Myocyte (in vitro differentiated cells): ENCODE results near the gene FGF9. TPM values are rescaled to one million over a fixed set of nuclear protein-coding genes. Genes with fewer than 3 reads are reported as not detected.
A peak's percentile ranks its signal among the peaks of the same experiment; 100 is the strongest.

Experiments used
- DNase-seq: peaks from one replicate; pipeline ENCODE4 v3.0.0-alpha.2; 2012; ENCODE audit warnings: low read depth
- polyA plus RNA-seq: library from polyadenylated mRNA; unstranded; fragments of >200 nt; gene quantifications from one replicate; pipeline ENCODE4 v1.2.1, GENCODE V29; 2012; ENCODE audit warnings: missing spikeins
- total RNA-seq: library from RNA; depleted of rRNA; stranded (reverse); fragments of >200 nt; gene quantifications from 2 replicates; pipeline ENCODE4 v1.2.3, GENCODE V29; 2014

Gene FGF9
- 0.21 and 2.4 TPM in 2 replicates for total RNA-seq
- 0.10 TPM for polyA plus RNA-seq

DNA sequence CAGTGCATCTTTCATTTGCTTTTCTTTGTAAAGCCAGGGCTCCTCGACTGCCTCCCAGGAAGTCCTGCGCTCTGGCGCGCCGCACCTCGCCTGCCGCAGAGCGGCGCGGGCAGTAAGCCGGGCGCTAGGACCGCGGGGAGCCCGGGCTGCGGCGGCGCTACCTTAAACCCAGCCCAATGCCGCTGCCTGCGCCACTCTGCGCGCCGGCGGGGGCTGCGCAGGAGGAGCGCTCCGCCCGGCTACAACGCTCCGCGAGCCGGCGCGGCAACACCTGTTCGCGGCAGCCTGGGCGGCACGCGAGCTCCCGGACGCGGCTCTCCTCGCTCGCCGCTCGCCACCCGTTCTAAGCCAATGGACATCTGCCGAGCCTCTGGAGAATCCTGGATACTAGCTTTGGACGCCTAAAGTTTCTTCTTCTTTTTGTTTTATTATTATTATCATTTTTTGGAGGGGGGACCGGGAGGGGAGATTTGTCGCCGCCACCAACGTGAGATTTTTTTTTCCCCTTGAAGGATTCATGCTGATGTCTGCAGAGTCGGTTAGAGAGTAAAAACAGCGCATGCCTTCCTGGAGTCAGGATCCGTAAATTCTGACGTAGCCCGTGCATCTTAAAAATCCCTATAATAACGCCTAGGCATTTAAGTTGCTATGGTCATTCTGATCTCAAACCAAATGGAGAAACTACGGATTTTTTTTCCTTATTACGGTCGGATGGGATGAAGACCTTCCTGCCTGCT, at the start of gene FGF9:
Gene FGF9 (plus strand): TSS at position 191 of the 737 bp plus-strand sequence. CDS start 840 bp downstream, outside the sequence.
- DNase-seq, result peak; percentile 84

DNA sequence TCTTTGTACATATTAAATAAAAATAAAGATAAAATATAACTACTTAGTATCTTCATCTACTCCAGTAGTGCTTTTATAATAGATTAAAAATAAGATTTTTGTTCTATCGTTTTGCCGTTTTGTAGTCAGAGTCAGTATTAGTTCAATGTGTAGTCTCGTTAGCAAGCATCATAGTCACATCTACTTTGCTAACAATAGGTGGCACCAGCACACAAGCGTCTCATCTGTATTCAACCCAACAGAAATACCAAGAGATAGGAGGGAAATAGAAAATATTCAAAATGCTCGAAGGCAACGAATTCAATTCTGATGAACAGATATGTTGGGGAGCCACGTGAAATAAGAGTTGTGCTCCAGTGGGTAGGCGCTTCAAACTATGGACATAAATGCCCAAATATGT, 45.5 kb upstream of the FGF9 start:
- peak; percentile 38 for DNase-seq

DNA sequence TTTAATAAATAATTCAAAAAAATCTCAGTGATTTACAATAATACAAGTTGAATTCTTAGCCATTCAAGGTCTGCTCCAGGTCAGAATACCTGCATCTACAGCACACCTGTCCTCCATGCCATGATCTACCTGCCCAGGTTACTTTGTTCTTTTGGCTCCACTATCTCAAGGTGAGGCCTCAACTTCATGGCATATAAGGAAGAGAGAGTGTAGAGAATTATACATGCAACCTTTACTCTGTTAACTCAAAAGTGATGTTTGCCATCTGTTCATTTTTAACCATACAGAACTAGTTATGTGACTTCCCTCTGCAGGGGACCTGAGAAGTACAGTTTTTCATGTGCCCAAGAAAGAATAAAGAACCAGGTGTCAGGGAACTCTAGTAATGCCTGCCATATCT, 38.7 kb upstream of the FGF9 start:
- DNase-seq, result no peak

DNA sequence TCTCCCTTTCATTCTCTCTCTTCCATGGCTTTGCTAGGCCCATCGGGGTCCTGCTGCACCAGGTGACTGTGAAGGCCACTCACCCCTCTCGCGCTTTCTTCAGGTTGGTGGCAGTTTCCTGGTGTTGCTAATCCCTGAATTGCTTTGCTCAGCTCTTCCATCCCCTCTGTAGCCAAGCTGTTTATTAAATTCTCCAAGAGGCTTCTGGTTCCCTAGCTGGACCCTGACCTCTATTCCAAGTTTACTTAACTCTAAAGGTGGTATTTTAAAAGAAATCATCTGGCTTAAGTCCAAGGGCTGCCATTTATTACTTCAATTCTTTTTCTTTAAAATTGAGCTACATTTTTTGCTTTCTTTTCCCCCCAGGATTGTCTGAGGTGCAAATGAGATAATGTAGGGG, 34.2 kb upstream of the FGF9 start:
- DNase-seq, result no peak

DNA sequence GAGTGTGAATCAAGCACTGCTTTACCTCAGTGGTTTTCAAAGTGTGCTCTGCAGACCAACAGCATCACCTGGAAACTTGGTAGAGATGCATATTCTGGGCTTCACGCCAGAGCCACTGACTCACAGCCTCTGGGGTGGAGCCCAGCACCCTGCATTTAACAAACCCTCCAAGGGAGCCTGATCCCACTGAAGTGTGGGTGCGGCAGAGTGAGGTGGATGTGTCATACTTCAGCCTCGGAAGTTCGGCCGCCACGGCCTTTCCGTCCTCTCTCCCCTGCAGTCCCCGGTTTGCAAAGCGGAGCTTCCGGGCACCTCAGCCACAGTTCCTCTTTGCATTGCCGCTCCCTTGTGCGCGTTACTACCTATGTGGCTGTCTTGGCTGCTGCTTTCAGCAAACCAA, 33.6 kb upstream of the FGF9 start:
- DNase-seq, result peak; percentile 41

DNA sequence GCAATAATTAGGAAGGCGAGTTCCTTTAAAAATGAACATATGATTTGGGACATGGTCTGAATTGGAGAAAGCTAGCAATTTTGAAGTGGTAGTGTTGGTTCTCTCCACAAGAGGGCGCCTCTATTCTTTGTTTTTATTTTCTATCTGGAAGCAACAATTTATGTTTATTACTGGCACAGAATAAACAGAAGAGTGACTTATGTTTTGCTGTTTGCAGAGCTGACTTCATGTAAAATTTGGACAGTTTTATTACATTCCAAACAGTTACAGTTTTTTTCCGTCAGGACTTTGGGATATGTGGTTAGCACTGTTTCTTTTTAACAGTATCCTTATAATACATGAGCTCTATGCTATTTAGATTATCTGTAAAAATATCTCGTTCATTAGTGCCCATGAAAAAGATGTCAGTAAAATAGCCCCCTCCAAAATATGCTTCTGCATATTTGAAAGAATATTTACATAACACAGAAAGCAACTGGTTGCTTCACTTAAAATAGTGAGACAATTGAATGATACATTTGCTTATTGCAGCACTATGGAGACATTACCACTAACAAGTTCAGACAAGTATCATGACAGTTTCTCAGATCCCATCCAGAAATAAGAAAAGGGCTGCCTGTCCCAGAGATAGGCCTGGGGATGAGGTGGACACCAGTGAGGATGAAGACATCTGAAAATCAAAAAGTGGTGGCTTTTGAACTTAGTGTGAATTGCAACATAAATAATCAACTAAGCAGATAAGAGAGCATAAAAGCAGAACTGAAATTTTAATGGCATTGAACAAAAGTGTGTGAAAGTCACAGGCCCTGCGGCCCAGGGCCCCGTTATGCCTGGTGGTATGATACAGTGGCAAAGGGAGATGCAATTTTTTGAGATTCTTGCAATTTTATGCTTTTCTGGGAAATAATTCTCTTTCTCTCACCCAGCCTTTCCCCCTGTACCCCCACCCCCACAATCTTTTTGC, 32.3 kb upstream of the FGF9 start:
- peak; percentile 60 for DNase-seq

DNA sequence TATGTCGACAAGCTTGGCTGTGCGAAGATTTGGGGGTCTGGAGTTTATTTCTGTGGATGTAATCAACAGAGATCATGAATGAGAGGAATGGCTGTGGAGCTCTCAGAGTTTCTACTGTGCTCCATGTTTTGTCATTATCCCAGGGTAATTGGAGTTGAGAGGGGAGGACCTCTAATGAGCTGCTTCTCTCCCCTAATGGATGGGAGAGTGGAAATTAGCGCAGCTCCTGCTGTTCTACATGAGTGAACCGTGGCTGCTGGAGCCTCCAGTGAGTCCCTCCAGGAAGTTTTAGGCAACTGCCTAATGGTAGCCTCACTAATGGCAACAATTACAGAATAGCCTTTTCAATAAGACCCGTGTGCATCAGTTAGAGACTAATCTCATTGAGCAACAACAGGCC, 31.3 kb upstream of the FGF9 start:
- no peak for DNase-seq

DNA sequence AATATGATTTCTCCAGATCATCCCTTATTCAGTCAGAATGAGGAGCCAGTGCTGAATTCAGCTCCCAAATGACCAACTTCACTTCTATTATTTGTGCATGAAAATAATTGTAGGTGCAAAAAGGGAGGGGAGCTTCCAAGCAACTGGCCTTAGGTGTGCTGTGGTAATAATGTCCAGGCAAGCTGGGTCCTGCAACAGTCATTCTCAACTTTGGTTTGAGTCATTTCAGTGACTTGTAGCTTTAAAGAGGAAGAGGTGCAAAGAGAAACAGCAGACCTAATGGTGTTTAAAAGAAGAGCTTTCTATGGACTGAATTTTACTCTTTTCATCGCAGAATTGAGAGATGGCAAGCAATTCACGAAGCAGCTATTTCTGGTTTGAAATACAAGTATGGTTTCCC, 29.2 kb upstream of the FGF9 start:
- DNase-seq, result no peak

DNA sequence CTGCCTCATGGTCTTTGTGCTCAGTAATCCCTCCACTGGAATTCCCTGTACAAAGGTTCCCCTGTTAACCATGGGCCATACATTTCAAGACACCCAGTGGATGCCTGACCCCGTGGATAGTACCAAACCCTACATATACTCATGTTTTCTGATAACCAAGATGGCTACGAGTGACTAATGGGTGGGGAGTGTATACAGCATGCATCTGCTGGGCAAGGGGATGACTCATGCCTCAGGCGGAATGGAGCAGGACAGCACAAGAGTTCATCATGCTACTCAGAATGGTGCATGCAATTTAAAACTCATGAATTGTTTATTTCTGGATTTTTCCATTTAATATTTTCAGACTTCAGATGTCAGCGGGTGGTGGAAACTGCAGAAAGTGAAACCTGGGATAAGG, 13.3 kb upstream of the FGF9 start:
- peak; percentile 38 for DNase-seq

DNA sequence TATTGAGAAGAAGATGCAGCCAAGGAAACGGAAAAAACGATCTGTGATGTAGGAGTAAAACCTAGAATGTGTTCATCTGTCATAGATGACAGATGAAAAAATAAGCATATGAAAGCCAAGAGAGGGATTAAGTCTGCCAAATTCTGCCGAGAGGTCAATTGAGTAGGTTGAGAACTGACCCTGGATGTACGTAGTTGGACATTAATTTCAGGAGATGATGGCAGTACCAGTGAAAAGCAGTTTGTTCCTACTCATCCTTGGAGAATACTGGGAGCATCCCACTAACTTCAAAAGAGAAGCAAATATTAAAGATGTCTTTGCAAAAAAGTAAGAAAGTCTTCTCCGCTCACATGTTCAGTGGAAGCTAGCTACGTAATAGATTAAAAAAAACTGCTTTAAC, 11.8 kb upstream of the FGF9 start:
- DNase-seq, result no peak

DNA sequence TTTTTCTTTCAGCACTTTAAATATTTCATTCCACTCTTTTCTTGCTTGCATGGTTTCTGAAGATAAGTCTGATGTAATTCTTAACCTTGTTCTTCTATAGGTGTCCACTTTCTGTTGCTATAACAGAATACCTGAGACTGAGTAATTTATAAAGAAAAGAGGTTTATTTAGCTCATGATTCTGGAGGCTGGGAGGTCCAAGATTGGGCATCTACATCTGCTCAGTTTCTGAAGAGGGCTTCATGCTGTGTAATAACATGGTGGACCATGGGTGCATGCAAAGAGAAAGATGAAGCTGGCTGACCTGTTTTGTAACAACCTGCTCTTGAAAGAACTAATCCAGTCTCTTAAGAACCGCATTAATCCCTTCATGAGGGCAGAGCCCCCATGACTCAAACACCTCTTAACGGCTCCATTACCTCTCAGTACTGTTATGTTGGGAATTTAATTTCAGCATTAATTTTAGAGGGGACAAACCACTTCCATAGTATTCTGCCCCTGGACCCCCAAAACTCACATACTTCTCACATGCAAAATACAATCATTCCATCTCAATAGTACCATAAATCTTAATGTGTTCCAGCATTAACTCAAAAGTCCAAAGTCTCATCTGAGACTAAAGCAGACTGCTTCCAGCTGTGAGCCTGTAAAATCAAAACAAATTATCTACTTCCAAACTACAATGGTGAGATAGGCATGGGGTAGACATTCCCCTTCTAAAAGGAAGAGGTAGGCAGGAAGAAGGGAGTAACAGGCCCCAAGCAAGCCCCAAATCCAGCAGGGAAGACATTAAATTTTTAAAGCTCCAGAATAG, 9.6 kb upstream of the FGF9 start:
- no peak for DNase-seq

DNA sequence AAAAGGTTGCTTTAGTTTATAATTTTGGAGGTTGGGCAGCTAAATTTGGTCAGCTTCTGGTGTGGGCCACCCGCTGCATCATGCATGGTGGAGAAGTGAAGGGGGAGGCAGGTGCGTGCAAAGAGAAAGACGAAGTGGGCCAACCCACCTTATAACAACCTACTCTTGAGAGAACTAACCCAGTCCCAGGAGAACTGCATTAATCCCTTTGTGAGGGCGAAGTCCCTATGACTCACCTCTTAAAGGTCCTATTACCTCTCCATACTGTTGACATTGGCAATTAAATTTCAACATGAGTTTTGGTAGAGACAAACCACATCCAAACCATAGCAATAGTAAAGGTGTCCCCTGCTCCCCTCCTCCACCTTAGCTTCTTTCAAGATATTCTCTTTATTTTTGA, 7.7 kb upstream of the FGF9 start:
- no peak for DNase-seq

DNA sequence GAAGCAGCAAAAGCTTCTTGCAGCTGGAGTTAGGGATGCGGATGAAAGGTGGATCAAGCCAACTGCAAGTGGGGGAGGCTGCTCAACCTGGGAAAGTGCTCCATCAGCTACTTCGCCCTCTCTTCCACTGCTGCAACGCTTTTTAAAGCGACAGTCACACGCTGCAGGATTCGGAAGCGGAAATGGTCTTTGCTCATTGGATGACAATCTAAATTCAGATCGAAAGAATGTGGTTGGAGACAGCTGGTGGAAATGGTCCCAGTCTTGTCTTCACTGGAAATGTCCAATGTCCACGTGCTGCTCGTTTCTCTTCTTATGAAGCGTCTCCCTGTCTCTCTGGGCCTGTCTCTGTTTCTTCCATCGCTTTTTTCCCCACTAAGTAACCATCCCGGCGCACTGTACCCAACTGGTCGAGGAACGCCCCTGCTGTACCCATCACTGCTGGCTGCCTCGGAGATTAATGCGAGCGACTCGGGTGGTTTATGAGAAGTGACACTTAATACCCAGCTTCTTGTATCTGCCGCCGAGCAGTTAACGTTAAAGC, 2.1 kb upstream of the FGF9 start:
- DNase-seq, result peak; percentile 34

DNA sequence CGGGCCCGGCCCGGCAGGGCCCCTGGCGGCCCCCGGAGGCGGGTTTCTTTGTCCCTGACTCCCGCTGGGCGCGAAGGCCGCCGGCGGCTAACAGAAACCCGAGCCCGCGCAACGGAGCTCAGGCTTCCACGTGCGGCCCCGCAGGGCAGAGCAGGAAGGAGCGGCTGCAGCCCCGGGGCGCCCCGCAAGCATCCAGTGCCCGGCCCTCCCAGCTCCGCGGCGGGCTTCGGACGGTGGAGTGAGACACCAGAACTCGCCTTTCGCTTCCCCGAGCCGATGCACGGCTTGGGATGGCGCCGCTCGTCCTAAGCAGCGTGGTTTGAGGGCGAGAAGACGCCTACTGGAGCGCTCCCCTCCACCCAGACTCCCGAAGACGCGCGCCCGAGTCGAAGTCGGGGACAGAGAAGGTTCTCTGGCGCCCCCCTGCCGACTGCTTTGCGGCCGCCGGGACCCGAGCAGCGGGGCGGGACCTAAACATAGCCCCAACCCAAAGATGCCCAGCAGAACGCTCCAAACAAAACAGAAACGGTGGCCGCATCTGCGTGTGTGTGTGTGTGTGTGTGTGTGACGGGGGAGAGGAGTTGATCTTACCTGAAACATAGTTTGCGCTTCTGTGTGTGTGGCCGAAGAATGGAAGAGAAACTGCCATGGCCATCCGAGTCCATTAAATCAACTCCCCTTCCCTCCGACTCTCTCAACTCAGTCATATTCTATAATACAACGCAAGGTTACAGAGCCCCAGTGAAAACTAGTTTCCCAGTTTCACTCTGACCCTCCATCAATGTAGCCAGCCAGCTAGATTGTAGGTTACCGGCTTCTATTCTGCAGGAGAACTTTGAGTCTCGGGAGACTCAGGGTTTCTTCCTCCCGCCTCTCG, 629 bp upstream of the FGF9 start:
- DNase-seq, result peak; percentile 73

DNA sequence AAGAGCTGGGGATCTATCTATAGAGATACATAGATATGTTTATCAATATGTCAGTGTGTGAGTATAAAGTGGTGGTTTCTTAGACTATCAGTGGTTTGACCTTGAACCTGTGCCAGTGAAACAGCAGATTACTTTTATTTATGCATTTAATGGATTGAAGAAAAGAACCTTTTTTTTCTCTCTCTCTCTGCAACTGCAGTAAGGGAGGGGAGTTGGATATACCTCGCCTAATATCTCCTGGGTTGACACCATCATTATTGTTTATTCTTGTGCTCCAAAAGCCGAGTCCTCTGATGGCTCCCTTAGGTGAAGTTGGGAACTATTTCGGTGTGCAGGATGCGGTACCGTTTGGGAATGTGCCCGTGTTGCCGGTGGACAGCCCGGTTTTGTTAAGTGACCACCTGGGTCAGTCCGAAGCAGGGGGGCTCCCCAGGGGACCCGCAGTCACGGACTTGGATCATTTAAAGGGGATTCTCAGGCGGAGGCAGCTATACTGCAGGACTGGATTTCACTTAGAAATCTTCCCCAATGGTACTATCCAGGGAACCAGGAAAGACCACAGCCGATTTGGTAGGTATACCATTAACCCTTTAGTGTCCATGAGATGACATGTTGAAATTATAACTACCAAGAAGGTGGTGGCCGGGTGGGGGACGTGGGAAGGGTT, 880 bp downstream of the FGF9 start:
- no peak for DNase-seq

DNA sequence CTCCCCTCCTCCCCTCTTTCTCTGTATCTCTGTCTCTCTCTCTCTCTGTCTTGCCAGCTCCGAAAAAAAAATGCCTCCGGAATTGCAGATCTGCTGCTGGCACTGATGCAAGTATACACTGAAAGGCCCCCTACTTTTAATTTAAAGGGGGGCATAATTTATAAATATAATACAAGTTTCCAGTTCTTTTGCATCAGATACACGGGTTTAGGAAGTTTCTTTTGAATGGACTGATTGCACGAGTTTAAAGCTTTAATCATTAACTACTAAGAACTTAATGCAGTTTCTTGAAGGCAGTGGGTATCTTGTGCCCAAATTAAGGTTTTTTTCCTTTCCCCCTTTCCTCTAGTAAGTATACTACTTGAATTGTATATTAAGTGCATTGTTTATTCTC, 1.4 kb downstream of the FGF9 start:
- DNase-seq, result no peak

DNA sequence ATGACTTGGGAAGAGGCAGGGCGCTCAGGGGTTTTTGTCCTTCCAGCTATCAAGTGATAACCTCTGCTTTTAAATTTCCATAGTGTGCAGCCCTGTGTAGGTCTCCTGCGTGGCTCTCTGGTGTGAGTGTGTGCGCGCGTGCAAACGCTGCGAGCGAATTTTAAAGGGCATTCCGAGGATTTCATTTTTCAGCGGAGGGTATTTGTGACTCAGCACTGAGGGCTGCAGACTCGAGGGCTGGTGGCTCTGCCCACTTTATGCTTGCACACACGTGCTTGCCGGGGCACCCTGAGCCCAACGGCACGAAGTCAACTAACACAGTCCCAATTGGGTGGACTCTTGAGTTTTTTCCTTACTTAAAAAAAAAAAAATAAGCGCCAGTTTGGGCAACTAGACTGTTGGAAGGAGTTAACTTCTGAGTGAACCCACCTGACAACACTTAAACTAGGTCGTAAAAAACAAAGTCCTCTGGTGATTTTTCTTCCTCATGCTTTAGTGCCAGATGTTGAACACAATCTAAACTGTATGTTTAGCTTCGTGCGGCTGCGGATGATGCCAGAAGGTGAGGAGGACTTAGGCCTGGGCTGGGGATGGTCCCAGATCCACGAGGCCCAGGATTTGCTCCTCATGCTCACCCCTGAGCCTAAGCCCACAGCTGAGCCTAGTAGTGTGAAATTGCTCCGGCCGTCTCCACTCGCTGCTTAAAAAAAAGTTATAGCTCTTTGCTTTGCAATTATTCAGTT, 2.1 kb downstream of the FGF9 start:
- no peak for DNase-seq

DNA sequence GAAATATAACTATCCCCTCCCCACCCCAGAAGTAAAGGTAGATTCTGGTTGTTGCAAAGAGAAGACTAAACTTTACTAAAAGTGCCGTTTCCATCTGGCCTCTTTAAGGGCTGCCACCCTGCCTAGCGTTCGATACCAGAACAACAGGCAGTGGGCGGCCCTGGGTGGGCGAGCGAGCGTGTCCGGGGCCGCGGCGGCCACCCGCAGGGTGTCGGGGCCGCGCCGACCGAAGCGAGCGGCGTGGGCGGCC, 2.6 kb downstream of the FGF9 start:
- DNase-seq, result no peak

DNA sequence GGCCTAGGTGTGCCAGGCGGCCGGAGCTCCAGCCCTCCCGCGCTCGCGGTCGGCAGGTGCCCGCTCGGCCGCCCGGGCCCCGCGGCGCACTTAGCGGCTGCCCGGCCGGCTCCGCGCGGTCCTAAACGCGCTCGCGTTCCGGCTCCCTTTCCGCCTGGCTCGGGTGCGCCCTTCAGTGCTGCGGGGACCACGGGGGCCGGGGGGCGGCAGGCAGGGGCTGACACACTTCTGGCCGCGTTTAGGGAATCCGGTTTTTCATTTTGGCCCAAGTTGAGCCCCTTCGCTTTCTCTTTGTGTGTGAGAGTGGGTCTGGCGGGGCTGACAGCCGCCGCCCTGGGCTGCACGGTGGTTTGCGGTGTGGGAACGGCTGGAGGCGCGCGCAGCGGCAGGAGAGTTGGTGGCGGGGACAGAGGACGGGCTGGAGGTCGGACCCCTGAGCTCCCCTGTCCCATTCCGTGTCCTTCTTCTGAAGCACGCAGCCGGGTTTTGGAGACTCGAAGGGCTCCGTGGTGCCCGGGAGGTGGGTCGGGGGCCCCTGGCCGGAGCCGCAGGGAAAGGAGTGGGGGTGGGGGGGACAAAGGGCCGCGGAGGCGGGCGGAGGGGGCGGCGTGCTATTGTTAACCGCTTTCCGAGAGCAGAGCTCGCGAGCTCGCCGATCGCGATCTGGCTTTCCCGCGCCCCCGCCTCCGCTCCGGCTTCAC, 3.1 kb downstream of the FGF9 start:
- DNase-seq, result peak; percentile 47
